K562 (cell line): ENCODE measurements around the gene RAB6B. TPM values are rescaled to one million over a fixed set of nuclear protein-coding genes. Genes with fewer than 3 reads are reported as not detected.

Source experiments
- ATAC-seq: fragments of 200-7000 bp; cut with Tn5 transposase; 3 replicates; pipeline ENCODE4 v1.9.1; 2020; ENCODE audit warnings: moderate library complexity
- BruUV-seq: library from RNA; stranded (reverse); fragments of 400-500 nt; replicated peaks from 2 replicates; lab custom pipeline; 2021; lab: Mats Ljungman, UMichigan
- CTCF ChIA-PET: fragments of 300-600 bp; formaldehyde crosslinking; extraction: SDS; loops from one replicate; lab custom pipeline; 2021; ENCODE audit warnings: low intra/inter-chr PET ratio; lab: Yijun Ruan, JAX
- POLR2A ChIA-PET: fragments of 300-600, 350-650 bp; sonication (Branson Sonifier 250); formaldehyde crosslinking; extraction: SDS; loops from one replicate; lab custom pipeline; 2021; ENCODE audit warnings: antibody characterized with exemption, inconsistent platforms; lab: Yijun Ruan, JAX
- DNase-seq, 4 experiments: peaks; one replicate each; pipeline versions ENCODE4 v3.0.0 to v3.0.0-alpha.2; 2011 to 2018; ENCODE audit warnings: low spot score in 3 of 4, mixed read lengths in 3 of 4; ENCODE audit errors: extremely low read depth in 1 of 4
- FAIRE-seq: peaks from 2 replicates; lab custom pipeline; 2011; peaks lifted over from hg19 to GRCh38; lab: Jason Lieb, UNC
- H2AFZ ChIP-seq: 2 replicates; pipeline ENCODE4 v1.6.0; 2011; ENCODE audit warnings: low read depth, low read length, control low read depth, inconsistent platforms
- H3K27ac ChIP-seq: fragments of 200-600 bp; 3 replicates; pipeline ENCODE4 v1.8.0; 2011; ENCODE audit warnings: low read depth, mild to moderate bottlenecking, control low read depth, inconsistent platforms, low read length, moderate library complexity, mixed read lengths; ENCODE audit errors: extremely low read depth
- H3K27me3 ChIP-seq, 2 experiments: fragments of 300-600 bp in 1 of 2; 2 replicates in 1 of 2; 3 replicates in 1 of 2; pipeline versions ENCODE4 v1.6.0 to v1.8.0; 2011; ENCODE audit warnings: inconsistent platforms in 2 of 2, low read length in 2 of 2, mild to moderate bottlenecking in 1 of 2, mixed read lengths in 1 of 2, moderate library complexity in 1 of 2; ENCODE audit not compliant: control insufficient read depth in 2 of 2, insufficient read depth in 2 of 2
- H3K36me3 ChIP-seq: fragments of 300-600 bp; 3 replicates; pipeline ENCODE4 v1.8.0; 2011; ENCODE audit warnings: mild to moderate bottlenecking, low read length, inconsistent platforms; ENCODE audit not compliant: control insufficient read depth, insufficient read depth
- H3K4me1 ChIP-seq, 2 experiments: fragments of 200-600 bp in 1 of 2; replicated peaks in 1 of 2; 2 replicates in 1 of 2; 3 replicates in 1 of 2; pipeline versions ENCODE4 v1.5.1 to v1.8.0; 2011; ENCODE audit warnings: inconsistent platforms in 2 of 2, low read length in 2 of 2, mild to moderate bottlenecking in 1 of 2, mixed read lengths in 1 of 2, moderate library complexity in 1 of 2; ENCODE audit not compliant: control insufficient read depth in 2 of 2, insufficient read depth in 2 of 2
- H3K4me2 ChIP-seq: 2 replicates; pipeline ENCODE4 v1.6.1; 2011; ENCODE audit warnings: low read length, control low read depth, inconsistent platforms, mixed read lengths; ENCODE audit not compliant: insufficient read depth
- H3K4me3 ChIP-seq: fragments of 200-600 bp; sonication (generic), shearing (Covaris generic); 2 replicates; pipeline ENCODE4 v1.5.1; 2016; ENCODE audit warnings: control low read depth, inconsistent platforms
- H3K79me2 ChIP-seq: fragments of 200-600 bp; 3 replicates; pipeline ENCODE4 v1.8.0; 2011; ENCODE audit warnings: low read length, inconsistent platforms; ENCODE audit not compliant: control insufficient read depth, insufficient read depth
- H3K9ac ChIP-seq, 2 experiments: 2 replicates each; pipeline versions ENCODE4 v1.6.0 to v1.6.1; 2011; ENCODE audit warnings: low read depth in 2 of 2, low read length in 2 of 2, control low read depth in 1 of 2, inconsistent platforms in 1 of 2, mild to moderate bottlenecking in 1 of 2, mixed read lengths in 1 of 2; ENCODE audit not compliant: insufficient read depth in 1 of 2
- H3K9me1 ChIP-seq: one replicate; pipeline ENCODE4 v1.6.0; 2011; ENCODE audit warnings: inconsistent platforms, mild to moderate bottlenecking, low read length, moderate library complexity; ENCODE audit not compliant: control insufficient read depth, insufficient read depth
- H3K9me3 ChIP-seq: replicated peaks from 2 replicates; pipeline ENCODE4 v1.5.1; 2011; ENCODE audit warnings: low read depth, low read length, inconsistent platforms; ENCODE audit not compliant: control insufficient read depth, insufficient read depth
- H4K20me1 ChIP-seq: replicated peaks from 2 replicates; pipeline ENCODE4 v1.6.1; 2011; ENCODE audit warnings: low read length, inconsistent platforms, mixed read lengths; ENCODE audit not compliant: control insufficient read depth, insufficient read depth
- NR0B1 ChIP-seq: fragments of 450-650 bp; IDR thresholded peaks from one replicate; pipeline ENCODE4 v1.6.1; 2018; ENCODE audit warnings: mild to moderate bottlenecking, moderate library complexity; ENCODE audit not compliant: partially characterized antibody
- RBM15 ChIP-seq: fragments of 200-400 bp; formaldehyde crosslinking; IDR thresholded peaks from 2 replicates; pipeline ENCODE4 v1.6.1; 2018; ENCODE audit warnings: mild to moderate bottlenecking, low read length, moderate library complexity; ENCODE audit not compliant: insufficient read depth
- RFX7 ChIP-seq: fragments of 250-450 bp; sonication (Bioruptor Pico); IDR thresholded peaks from 2 replicates; pipeline ENCODE4 v1.5.1; 2021; ENCODE audit warnings: mild to moderate bottlenecking
- SPI1 ChIP-seq: IDR thresholded peaks from 2 replicates; pipeline ENCODE4 v1.6.1; 2011; ENCODE audit warnings: low read depth, low read length, control low read depth, borderline replicate concordance
- ZNF280B ChIP-seq: fragments of 250-450 bp; sonication (Bioruptor Pico); IDR thresholded peaks from 2 replicates; pipeline ENCODE4 v1.5.1; 2021; ENCODE audit warnings: mild to moderate bottlenecking
- ZNF778 ChIP-seq: fragments of 450-650 bp; formaldehyde crosslinking; IDR thresholded peaks from 2 replicates; pipeline ENCODE4 v1.4.0; 2020; ENCODE audit warnings: mild to moderate bottlenecking, moderate library complexity
- WGBS: fragments of 100-300 bp; shearing (Covaris generic); methylation state at CpG from one replicate; pipeline ENCODE4 v1.1.6; 2016; ENCODE audit warnings: low coverage, mixed read lengths; ENCODE audit not compliant: insufficient coverage; ENCODE audit errors: missing lambda C conversion rate; 5-methylcytosine and 5-hydroxymethylcytosine counted together
- in situ Hi-C: fragments of 300-500 bp; cut with MboI; formaldehyde crosslinking; loops from 4 replicates; pipeline ENCODE4 v1.15.0; 2018; ENCODE audit warnings: inconsistent platforms, mixed read lengths
- intact Hi-C: fragments of 100-400 bp; cut with micrococcal nuclease; formaldehyde crosslinking; loops from 2 replicates; pipeline ENCODE4 v1.14.2; 2022
- polyA plus RNA-seq, 8 experiments: library from polyadenylated mRNA; depleted of rRNA in 4 of 8; stranded (reverse) in 5 of 8; unstranded in 3 of 8; fragments of >200 nt; fragmentation: Nextera tagmentation in 2 of 8; fragmentation: Illumina TruSeq in 1 of 8; extraction: Ambion mirVana in 2 of 8; extraction: Trizol in 1 of 8; gene quantifications; 2 replicates each; pipeline versions ENCODE4 v1.2.1 to v1.2.3, GENCODE V29; 2011 to 2014; ENCODE audit warnings: inconsistent platforms in 1 of 8, missing spikeins in 1 of 8
- total RNA-seq, 7 experiments: library from RNA; depleted of rRNA in 6 of 7; stranded (reverse); fragments of >200 nt in 6 of 7; fragmentation: Illumina TruSeq in 2 of 7; extraction: Trizol in 2 of 7; gene quantifications; 2 replicates each; pipeline versions ENCODE4 v1.2.1 to v1.2.3, GENCODE V29; 2011 to 2021; ENCODE audit warnings: low replicate concordance in 1 of 7

The RAB6B gene
- total and polyA plus RNA-seq, 9 of the 15 experiments (the other 6 are each of a cell fraction or from before 2014, with no cell fraction given): 0.60 to 18.1 (median 1.5) TPM

GRCh38 chr3:133943031-133943535, 47.4 kb upstream of the RAB6B start:
- in situ Hi-C loops (no loop called here), intact Hi-C loops (no loop called here)
- H3K9me1 ChIP-seq: peaks cover under 1% of the 10 kb centered on the region
- no peak overlapping the region for H2AFZ ChIP-seq
- peaks cover 4 to 5% of the 10 kb centered on the region in 2 experiments; a peak in 3 of 5 replicates for H3K4me1 ChIP-seq
- H3K36me3 ChIP-seq: no peaks in the 10 kb centered on the region
- no peak overlapping the region for H3K27ac ChIP-seq
- no TSS peak for BruUV-seq
- CTCF ChIA-PET: no interaction called here
- no peak overlapping the region for H3K9ac ChIP-seq
- H3K4me3 ChIP-seq: no peak overlapping the region
- no peak for FAIRE-seq
- TF ChIP-seq RFX7 (CRISPR knock-in tag) (no peak), SPI1 (no peak), ZNF778 (CRISPR knock-in tag) (no peak), NR0B1 (no peak), ZNF280B (CRISPR knock-in tag) (no peak), RBM15 (no peak)
- H3K79me2 ChIP-seq: no peaks in the 10 kb centered on the region
- no peak for DNase-seq
- peaks cover 3 to 59% of the 10 kb centered on the region in 2 experiments; a peak in 3 of 5 replicates for H3K27me3 ChIP-seq
- POLR2A ChIA-PET: interaction anchor here (0.6 to 1.2 kb wide), 2 partner anchors 8 to 10 kb away, joined by 4 to 5 read pairs; no protein-coding TSS in a partner anchor
- peaks cover 25% of the 10 kb centered on the region for H4K20me1 ChIP-seq
- no peak overlapping the region for H3K4me2 ChIP-seq
- H3K9me3 ChIP-seq: no peaks in the 10 kb centered on the region
- ATAC-seq: no peak; the same call in 2 of the 3 replicates
- WGBS: 0% methylated on average over 2 of the region's 2 CpGs
